ENCODE results near the gene GRAP2.
"Not testable (repeated sequence)": the region's sequence is repeated elsewhere in the genome, so short reads cannot be mapped to it uniquely, and the experiment has no call there.

The GRAP2 gene

DNA sequence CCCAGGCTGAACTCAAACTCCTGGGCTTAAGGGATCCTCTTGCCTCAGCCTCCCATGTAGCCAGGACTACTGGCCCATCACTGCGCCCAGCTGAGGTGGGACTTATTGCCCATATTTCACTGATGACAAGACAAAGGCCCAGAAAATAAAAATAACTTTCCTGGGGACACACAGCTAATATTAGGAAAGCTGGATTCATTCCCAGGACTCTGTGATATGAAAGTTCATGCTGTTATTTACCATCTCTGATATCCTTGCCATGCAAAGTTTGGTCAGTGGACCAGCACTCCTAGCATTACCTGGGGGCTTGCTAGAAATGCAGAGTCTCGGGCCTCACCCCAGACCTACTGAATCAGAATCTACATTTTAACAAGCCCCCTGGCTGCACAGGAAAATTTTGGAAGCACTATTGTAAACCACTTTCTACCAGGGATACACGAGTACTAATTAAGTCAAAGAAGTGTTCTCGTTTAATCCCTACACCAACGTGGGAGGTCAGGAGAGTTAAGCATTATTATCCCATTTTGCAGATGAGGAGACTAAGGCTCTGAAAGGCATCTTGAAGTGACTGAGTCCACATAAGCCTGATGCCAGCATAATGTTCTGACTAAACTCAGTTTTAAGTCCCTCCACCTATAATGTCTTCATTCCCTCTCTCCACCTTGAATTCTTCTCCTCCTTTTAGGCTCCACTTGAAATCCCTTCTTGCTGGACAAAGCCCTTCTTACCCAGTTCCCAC lies 91.4 kb downstream of the GRAP2 start:
- DNase-seq = no peak

DNA sequence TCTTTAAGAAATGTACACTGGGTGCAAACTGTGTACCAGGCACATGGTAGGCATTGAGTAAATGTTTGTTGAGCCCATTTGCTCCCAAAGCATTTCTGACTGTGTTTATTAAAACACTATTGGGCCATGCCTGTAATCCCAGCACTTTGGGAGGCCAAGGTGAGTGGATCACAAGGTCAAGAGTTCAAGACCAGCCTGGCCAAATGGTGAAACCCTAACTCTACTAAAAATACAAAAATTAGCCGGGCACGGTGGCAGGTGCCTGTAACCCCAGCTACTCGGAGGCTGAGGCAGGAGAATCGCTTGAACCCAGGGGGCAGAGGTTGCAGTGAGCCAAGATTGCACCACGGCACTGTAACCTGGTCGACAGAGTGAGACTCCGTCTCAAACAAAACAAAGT lies 92.0 kb downstream of the GRAP2 start:
- not testable (repeated sequence) for DNase-seq

DNA sequence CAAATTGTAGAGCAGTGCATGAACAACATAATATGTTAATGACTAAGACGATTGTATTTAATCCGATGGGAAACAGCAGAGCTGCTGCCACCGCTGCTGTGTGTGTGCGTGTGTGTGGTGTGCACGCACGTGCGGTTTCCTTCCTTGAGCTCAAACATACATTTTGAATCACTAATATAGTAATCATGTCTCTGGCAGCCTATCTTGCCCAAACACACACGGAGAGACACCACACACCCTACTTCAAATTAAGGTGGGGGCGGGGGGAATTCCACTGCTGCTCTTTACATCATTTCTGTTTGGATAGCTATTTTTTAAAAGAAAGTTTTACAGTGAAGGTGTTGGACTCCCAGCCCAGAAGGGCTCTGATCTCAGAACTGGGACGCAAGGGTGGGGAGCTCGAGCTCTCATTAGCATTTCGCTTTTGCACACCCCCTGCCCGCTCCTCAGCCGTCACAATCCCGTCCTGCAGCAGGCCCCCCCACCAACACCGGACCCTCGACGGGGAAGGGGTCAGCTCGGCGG lies 93.2 kb downstream of the GRAP2 start:
- DNase-seq = no peak

DNA sequence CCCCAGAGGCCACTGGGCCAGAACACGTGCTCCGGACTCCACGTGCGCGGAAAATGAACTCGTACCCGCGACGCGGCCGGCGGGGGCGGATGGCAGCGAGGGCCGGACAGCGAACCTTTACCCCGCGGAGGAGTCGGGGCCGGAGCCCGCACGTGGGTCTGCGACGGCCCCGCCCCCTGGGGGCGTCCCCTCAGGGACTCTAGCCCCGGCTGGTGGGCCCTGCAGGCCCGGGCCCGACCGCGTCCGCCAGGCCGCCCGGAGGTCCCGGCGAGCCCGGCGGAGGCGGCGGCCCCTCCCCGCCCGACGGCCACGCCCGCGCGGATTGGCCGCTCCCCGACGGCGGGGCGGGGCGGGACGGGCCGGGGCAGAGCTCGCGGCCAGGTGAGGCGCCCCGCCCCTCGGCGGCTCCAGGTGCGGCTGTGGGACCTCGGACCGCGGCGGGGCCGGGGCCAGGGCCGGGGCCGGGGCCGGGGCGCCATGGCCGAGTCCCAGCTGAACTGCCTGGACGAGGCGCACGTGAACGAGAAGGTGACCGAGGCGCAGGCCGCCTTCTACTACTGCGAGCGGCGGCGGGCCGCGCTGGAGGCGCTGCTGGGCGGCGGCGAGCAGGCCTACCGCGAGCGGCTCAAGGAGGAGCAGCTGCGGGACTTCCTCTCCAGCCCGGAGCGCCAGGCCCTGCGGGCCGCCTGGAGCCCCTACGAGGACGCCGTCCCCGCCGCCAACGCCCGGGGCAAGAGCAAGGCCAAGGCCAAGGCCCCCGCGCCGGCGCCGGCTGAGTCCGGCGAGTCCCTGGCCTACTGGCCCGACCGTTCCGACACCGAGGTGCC lies 93.9 kb downstream of the GRAP2 start, which contains the start of gene FAM83F:
FAM83F (plus strand) TSS at position 389 of the 827 bp plus-strand sequence; CDS start at position 478, 89 bp downstream.
- DNase-seq = no peak

DNA sequence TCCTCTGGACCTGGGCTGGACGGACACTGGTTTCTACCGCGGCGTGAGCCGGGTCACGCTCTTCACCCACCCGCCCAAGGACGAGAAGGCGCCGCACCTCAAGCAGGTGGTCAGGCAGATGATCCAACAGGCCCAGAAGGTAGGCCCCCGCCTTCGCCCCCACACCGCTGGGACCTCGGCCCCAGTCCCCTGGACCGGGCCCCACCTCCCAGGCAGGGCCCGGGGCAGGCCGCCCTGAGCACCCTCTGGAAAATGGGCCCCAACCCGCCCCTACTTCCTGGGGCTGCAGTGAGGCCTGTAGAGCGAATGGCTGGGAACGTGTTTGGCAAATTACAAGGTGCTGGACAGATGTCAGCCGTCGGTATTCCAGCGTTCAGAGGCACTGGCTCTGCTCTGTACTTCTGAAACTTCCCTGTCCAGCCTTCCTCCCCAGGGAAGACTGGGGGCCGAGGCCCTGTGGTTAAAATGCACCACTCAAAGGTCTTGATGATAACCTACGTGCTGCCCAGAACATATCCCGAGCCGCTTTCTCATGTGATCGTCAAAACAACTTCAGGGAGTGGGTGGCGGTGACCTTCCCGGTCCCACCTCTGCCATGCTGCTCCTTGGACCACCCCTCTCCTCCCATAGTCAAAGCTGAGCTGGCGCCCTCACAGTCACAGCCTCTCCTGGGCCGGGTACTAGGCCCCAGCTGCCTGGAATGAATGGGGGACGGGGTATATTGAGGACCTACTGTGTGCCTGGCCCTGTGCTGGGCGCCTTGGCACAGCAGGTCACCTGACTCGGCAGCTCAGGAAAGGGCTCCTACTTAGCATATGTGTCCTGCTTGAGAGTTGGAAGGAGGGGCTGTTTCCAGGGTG lies 94.7 kb downstream of the GRAP2 start:
- no peak for DNase-seq

DNA sequence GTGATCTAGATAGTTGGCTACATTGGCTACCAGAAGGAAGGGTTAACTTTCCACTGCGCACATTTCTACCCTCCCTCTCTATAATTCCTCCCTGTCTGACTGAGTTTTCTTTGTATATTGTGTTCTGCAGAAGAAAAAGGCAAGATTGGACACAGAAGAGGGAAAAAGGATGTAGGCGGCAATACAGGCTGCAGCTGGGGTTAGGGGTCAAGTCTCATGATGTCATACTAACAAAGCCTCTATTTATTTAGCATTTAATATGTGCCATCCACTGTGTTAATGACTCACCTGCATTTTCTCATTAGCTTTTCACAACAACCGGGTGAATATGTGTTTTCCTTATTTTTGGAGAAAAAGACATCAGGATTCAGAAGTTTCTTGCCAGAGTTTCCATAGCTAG lies 95.8 kb downstream of the GRAP2 start:
- DNase-seq = no peak

DNA sequence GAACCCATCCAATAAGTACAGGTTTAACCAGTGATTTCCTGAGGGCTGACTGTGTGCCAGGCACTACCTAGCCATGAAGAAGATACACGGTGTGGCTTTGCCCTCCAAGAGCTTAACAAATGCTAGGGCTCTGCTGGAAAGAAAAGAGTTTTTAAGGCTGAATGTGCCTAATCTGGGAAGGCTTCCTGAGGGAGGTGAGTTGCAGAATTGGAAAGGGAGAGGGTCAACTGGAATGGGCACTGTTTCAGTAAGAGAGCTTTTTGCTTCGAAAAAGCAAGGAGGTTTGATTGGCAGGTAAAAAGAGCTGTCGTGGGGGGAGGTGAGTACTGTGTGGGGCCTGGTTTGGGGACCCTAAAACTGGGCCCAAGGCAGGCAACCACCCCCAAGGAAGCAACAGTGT lies 96.5 kb downstream of the GRAP2 start:
- no peak for DNase-seq

DNA sequence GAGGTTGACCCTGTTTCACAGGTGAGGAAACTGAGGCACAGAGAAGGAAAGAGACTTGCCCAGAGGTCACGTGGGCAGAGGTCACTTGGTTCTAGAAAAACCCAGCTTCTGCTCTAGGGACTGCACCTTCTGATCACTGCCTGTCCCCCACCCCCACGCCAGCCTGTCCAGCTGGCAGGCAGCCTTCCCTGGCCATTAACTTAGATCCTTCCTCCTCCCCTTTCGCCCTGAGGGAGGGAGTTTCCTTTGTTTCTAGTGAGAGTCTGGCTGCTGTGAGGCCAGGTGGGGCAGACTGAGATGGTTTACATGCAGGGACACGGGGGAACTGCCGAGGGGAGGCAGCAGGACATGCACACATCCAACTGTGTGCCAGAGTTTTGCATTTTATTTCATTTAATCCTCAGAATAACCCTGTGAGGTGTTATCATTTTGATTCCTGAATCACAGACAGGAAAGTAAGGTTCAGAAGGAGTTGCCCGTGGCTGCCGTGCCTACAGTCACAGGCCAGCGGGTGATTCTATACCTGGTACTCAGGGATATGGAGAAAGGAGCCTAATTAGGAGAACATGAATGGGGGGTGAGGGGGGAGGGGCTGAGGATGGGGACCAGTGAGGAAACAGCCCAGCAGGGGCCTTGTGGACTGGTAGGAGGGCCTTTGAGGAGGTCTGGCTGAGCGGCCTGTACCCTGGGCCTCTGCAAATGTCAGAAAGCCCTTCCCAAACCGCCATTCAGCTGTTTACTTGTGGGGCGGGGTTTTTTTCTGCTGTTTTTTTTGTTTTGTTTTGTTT lies 97.2 kb downstream of the GRAP2 start:
- no peak for DNase-seq

- no peak for DNase-seq
Observed at GRCh38 chr22:39999144-39999757, 98.4 kb downstream of the GRAP2 start.

- DNase-seq = no peak
Observed at GRCh38 chr22:40000171-40000570, 99.3 kb downstream of the GRAP2 start.

DNA sequence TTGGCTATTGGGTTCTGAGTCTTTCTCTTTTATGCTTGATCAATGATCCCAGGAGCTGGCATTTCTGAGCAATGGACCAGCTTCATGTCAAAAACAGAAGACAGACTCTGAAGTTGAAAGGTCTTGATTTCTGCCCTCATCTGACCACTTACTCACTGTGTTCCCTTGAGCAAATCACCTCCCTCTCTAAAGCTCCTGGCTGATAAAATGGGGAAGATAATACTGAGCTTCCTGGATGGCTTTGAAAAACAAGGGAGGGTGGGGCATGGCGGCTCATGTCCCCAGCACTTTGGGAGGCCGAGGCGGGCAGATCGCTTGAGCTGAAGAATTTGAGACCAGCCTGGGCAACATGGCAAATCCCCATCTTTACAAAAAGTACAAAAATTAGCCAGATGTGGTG lies 100.2 kb downstream of the GRAP2 start:
- no peak for DNase-seq

DNA sequence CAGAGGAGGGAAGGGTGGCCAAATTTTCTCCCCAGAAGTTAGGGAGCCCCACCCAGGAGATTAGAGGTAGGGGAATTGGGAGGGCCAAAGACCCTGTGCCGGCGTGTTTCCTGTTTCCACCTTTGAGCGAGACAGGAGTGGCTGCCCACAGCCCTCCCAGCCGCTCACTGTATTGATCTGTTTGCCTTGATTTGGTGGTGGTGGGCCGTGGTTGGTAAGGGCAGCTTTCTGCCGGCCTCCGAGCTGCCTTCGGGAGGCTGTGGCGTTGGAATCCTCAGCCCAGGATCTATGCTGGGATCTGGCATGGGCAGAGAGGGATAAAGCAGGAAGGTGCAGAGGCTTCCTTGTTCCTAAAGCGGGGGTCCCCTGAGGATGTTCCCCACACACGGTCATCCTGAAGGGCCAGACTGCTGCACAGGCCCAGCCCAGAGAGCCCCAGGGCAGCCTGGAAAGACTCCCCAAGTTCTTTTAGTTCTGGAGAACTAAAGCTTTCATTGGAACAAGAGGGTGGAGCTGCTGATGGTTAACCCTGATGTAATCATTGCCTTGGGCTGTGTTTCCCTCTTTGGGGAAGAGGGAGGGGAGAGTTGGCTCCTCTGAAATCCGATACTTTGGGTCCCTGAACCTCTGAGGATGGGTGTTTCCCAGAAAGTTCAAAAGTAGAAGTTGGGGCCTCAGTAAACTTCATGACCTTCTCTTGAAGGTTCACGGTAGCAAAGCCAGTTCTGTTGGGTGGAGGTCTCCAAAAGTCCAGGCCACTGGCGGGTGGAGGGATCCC lies 101.1 kb downstream of the GRAP2 start:
- DNase-seq = no peak

GRCh38 chr22:40002935-40003715 lies 102.2 kb downstream of the GRAP2 start:
- DNase-seq = no peak

DNA sequence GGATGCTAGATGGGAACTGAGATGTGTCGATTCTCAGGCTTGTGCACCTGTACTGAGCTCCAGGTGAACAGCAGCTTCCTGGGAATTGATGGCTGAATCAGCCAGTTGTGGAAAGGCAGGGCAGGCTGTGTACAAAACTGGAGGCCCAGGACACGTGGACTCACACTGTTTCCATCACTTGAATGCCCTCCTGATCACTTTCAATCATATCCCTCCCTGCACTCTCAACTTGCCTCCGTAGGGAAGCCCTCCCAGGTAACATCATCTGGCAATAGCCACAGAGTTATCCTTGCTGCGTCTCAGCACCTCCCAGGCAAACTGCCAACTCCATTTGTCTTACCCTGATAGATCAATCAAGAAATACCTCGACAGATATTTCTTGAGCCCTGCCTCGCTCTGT lies 104.0 kb downstream of the GRAP2 start:
- DNase-seq = no peak

- no peak for DNase-seq
Observed at GRCh38 chr22:40006641-40007040, 105.8 kb downstream of the GRAP2 start.

DNA sequence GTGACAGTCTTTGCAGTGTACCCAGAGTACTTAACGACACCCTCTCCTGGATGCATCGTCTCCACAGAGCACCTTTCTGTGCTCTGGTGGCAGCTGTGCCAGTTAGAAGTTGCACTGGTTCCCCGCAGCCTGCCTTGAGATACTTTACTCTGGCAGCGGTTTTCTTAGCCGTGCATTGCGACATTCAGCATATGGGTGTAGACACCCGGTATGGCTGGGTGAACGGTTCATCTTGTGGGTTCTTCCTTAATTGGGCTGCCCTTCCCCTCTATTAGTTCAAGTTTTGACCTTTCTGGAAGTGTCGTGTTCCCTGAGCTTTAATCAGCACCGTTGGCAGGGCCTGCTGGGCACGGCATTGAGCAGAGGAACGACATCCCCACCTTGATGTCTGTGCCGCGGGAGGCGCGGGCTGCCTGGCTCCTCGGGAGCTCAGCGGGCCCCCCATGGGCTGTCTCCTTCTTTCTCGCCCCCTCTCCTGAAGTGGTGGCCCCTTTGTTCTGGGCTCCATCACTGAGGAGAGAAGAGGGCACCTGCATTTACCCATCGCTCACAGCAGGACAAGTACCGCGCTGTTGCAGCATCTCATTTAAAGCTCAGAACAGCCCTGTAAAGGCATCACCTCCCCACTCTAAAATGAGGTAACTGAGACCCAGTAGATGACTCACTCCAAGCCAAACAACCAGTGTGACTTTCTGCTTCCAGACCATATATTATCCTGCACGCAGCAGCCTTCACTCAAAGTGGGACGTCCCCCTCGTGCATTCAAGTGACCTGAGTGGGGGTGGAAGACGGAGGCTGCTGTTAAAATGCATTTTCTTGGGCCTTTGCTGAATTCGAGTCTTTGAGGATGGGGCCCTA lies 107.2 kb downstream of the GRAP2 start:
- DNase-seq = no peak

DNA sequence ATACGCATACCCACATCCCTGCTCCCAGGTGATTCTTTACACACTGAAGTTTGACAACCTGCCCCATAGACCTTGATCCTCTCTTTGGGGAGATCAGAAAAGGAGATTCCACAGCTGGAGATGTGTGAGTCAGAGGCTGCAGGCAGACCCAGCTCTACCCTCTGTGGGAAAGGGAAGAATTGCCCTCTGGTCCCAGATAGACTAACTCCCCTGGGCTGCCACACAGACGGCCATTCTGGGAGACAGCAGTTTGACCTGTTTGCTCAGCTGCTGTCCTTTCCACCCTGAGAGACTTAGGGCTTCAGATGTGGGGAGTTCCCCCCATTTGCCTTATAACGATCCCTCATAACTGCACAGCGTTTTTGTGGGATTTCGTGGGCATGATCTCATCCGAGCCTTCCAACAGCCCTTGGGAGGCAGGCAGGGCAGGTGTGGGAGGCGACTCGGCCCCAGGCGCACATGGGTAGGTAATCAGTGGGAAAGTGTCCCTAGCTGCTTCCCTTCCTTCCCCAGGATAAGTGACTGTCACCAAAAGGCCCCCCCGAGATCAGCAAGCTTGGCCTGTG lies 107.9 kb downstream of the GRAP2 start:
- no peak for DNase-seq

All from hypothalamus (tissue), 51 donors.